GM12878 (cell line): ENCODE data around the gene VNN1. TPM values are rescaled to one million over a fixed set of nuclear protein-coding genes. Genes with fewer than 3 reads are reported as not detected.

Experiments
- ATAC-seq: fragments of 200-7000 bp; cut with Tn5 transposase; 3 replicates; pipeline ENCODE4 v1.9.1; 2020; ENCODE audit warnings: mild to moderate bottlenecking, moderate library complexity
- BruUV-seq: library from RNA; stranded (reverse); fragments of 400-500 nt; replicated peaks from 2 replicates; lab custom pipeline; 2021; lab: Mats Ljungman, UMichigan
- CTCF ChIA-PET: fragments of 300-600 bp; sonication (Branson Sonifier 250); formaldehyde crosslinking; extraction: SDS; loops from one replicate; lab custom pipeline; 2021; ENCODE audit warnings: inconsistent platforms; lab: Yijun Ruan, JAX
- POLR2A ChIA-PET: fragments of 350-600 bp; formaldehyde crosslinking; extraction: SDS; loops from one replicate; lab custom pipeline; 2021; ENCODE audit warnings: inconsistent platforms; lab: Charles Lee
- RAD21 ChIA-PET: fragments of 300-600 bp; sonication (Branson Sonifier 250); formaldehyde crosslinking; loops from one replicate; lab custom pipeline; 2023; ENCODE audit warnings: antibody characterized with exemption; ENCODE audit not compliant: unreplicated experiment; lab: Charles Lee
- SMC1A ChIA-PET: fragments of 300-600 bp; sonication (Branson Sonifier 250); formaldehyde crosslinking; loops from one replicate; lab custom pipeline; 2023; ENCODE audit not compliant: unreplicated experiment, uncharacterized antibody; lab: Charles Lee
- DNase-seq: peaks from one replicate; pipeline ENCODE4 v3.0.0-alpha.2; 2011; ENCODE audit warnings: low read depth, low spot score
- FAIRE-seq: peaks from 3 replicates; lab custom pipeline; 2011; peaks lifted over from hg19 to GRCh38; lab: Jason Lieb, UNC
- H2AFZ ChIP-seq: 2 replicates; pipeline ENCODE4 v1.6.0; 2011; ENCODE audit warnings: low read depth, low read length, control low read depth; ENCODE audit not compliant: control insufficient read depth
- H3K27ac ChIP-seq: 2 replicates; pipeline ENCODE4 v1.5.1; 2011; ENCODE audit warnings: control low read depth; ENCODE audit not compliant: control insufficient read depth, insufficient read depth
- H3K27me3 ChIP-seq, 2 experiments: replicated peaks in 1 of 2; 2 replicates each; pipeline versions ENCODE4 v1.6.0 to v1.6.1; 2011; ENCODE audit warnings: low read length in 1 of 2; ENCODE audit not compliant: control insufficient read depth in 2 of 2, insufficient read depth in 2 of 2
- H3K36me3 ChIP-seq, 2 experiments: 2 replicates each; pipeline ENCODE4 v1.5.1; 2011; ENCODE audit warnings: low read length in 1 of 2; ENCODE audit not compliant: control insufficient read depth in 2 of 2, insufficient read depth in 2 of 2
- H3K4me1 ChIP-seq: 2 replicates; pipeline ENCODE4 v1.6.1; 2011; ENCODE audit warnings: mild to moderate bottlenecking, low read length, moderate library complexity, mixed read lengths; ENCODE audit not compliant: control insufficient read depth, insufficient read depth
- H3K4me2 ChIP-seq: 2 replicates; pipeline ENCODE4 v1.6.0; 2011; ENCODE audit warnings: control low read depth; ENCODE audit not compliant: control insufficient read depth, insufficient read depth
- H3K4me3 ChIP-seq: fragments of 200-600 bp; sonication (generic); 2 replicates; pipeline ENCODE4 v1.5.1; 2016
- H3K79me2 ChIP-seq: 2 replicates; pipeline ENCODE4 v1.6.0; 2011; ENCODE audit warnings: low read length; ENCODE audit not compliant: control insufficient read depth, insufficient read depth
- H3K9ac ChIP-seq: 2 replicates; pipeline ENCODE4 v1.8.0; 2011; ENCODE audit warnings: low read length, control low read depth, mixed read lengths; ENCODE audit not compliant: control insufficient read depth, insufficient read depth
- H3K9me3 ChIP-seq: replicated peaks from 3 replicates; pipeline ENCODE4 v1.5.1; 2011; ENCODE audit warnings: mild to moderate bottlenecking, low read length; ENCODE audit not compliant: control insufficient read depth, insufficient read depth
- H4K20me1 ChIP-seq: 2 replicates; pipeline ENCODE4 v1.6.0; 2011; ENCODE audit not compliant: control insufficient read depth, insufficient read depth
- CHD4 ChIP-seq: fragments of 200-600 bp; sonication (generic); IDR thresholded peaks from 2 replicates; pipeline ENCODE4 v1.6.1; 2016; ENCODE audit warnings: mild to moderate bottlenecking
- EED ChIP-seq: sonication (generic); IDR thresholded peaks from 2 replicates; pipeline ENCODE4 v1.6.1; 2016; ENCODE audit warnings: antibody characterized with exemption, low read depth
- ETV6 ChIP-seq, 2 experiments: fragments of 450-650 bp in 1 of 2; IDR thresholded peaks in 1 of 2; conservative IDR thresholded peaks in 1 of 2; 2 replicates each; pipeline ENCODE4 v1.6.1; 2014; ENCODE audit warnings: antibody characterized with exemption in 1 of 2, borderline replicate concordance in 1 of 2, low read depth in 1 of 2, mild to moderate bottlenecking in 1 of 2, moderate library complexity in 1 of 2
- NBN ChIP-seq: fragments of 450-650 bp; IDR thresholded peaks from 2 replicates; pipeline ENCODE4 v1.6.1; 2016
- NFIC ChIP-seq: IDR thresholded peaks from 2 replicates; pipeline ENCODE4 v1.6.1; 2012; ENCODE audit warnings: low read depth, mild to moderate bottlenecking, inconsistent platforms, low read length, moderate library complexity
- NFXL1 ChIP-seq: fragments of 450-650 bp; IDR thresholded peaks from 2 replicates; pipeline ENCODE4 v1.6.1; 2017; ENCODE audit warnings: antibody characterized with exemption, mild to moderate bottlenecking, borderline replicate concordance
- NR2C1 ChIP-seq: fragments of 450-650 bp; IDR thresholded peaks from 2 replicates; pipeline ENCODE4 v1.6.1; 2017; ENCODE audit warnings: antibody characterized with exemption, mild to moderate bottlenecking, moderate library complexity
- PAX5 ChIP-seq: IDR thresholded peaks from 2 replicates; pipeline ENCODE4 v1.6.1; 2011; ENCODE audit warnings: low read depth, low read length, borderline replicate concordance
- POLR2A ChIP-seq: IDR thresholded peaks from 2 replicates; pipeline ENCODE4 v1.6.1; 2011; ENCODE audit warnings: low read depth, mild to moderate bottlenecking, low read length
- POLR2AphosphoS5 ChIP-seq: IDR thresholded peaks from 2 replicates; pipeline ENCODE4 v1.6.1; 2011; ENCODE audit warnings: mild to moderate bottlenecking, low read length, inconsistent platforms
- POU2F2 ChIP-seq: IDR thresholded peaks from 3 replicates; pipeline ENCODE4 v1.6.1; 2011; ENCODE audit warnings: low read depth, mild to moderate bottlenecking, low read length, borderline replicate concordance
- SPI1 ChIP-seq: IDR thresholded peaks from 2 replicates; pipeline ENCODE4 v1.6.1; 2011; ENCODE audit warnings: low read depth, mild to moderate bottlenecking, low read length, moderate library complexity, borderline replicate concordance; ENCODE audit not compliant: insufficient read depth
- TAF1 ChIP-seq: IDR thresholded peaks from 2 replicates; pipeline ENCODE4 v1.6.1; 2011; ENCODE audit warnings: mild to moderate bottlenecking, low read depth, low read length, borderline replicate concordance
- TCF12 ChIP-seq: IDR thresholded peaks from 2 replicates; pipeline ENCODE4 v1.6.1; 2011; ENCODE audit warnings: low read depth, mild to moderate bottlenecking, low read length
- TCF3 ChIP-seq: IDR thresholded peaks from 2 replicates; pipeline ENCODE4 v1.6.1; 2012; ENCODE audit warnings: low read depth, mild to moderate bottlenecking, low read length, borderline replicate concordance; ENCODE audit not compliant: insufficient read depth
- WGBS: methylation state at CpG from one replicate; pipeline ENCODE4 v1.1.6; 2016; ENCODE audit warnings: low lambda C conversion rate; ENCODE audit not compliant: insufficient replicate concordance, insufficient coverage; ENCODE audit errors: missing lambda C conversion rate; 5-methylcytosine and 5-hydroxymethylcytosine counted together
- in situ Hi-C: fragments of 300-500 bp; cut with MboI; formaldehyde crosslinking; loops from 9 replicates; pipeline ENCODE4 v1.14.3; 2018; ENCODE audit warnings: mixed read lengths
- intact Hi-C: fragments of 100-400 bp; cut with micrococcal nuclease; formaldehyde crosslinking; loops from one replicate; pipeline ENCODE4 v1.14.2; 2022; ENCODE audit not compliant: unreplicated experiment
- polyA plus RNA-seq, 11 experiments: library from polyadenylated mRNA; depleted of rRNA in 4 of 11; unstranded in 6 of 11; stranded (reverse) in 5 of 11; fragments of >200 nt; fragmentation: Nextera tagmentation in 4 of 11; fragmentation: Illumina TruSeq in 1 of 11; extraction: Ambion mirVana in 4 of 11; extraction: Trizol in 1 of 11; gene quantifications; 1 replicate in 1 of 11; 2 replicates in 10 of 11; pipeline versions ENCODE4 v1.2.1 to v1.2.3, GENCODE V29; 2011 to 2016; ENCODE audit warnings: inconsistent platforms in 2 of 11, missing spikeins in 2 of 11, low read depth in 1 of 11
- total RNA-seq, 4 experiments: library from RNA; depleted of rRNA in 3 of 4; stranded (reverse); fragments of >200 nt in 3 of 4; fragmentation: Illumina TruSeq in 1 of 4; extraction: Trizol in 1 of 4; gene quantifications; 2 replicates each; pipeline versions ENCODE4 v1.2.1 to v1.2.3, GENCODE V29; 2013 to 2021
- TF ChIP-seq, protein P1 (sequence below): IDR thresholded peaks from 2 replicates; pipeline ENCODE4 v1.6.1; 2011; ENCODE audit warnings: mild to moderate bottlenecking, low read depth, low read length, moderate library complexity; ENCODE audit not compliant: insufficient replicate concordance
- TF ChIP-seq, protein P2 (sequence below): fragments of 450-650 bp; IDR thresholded peaks from 2 replicates; pipeline ENCODE4 v1.6.1; 2016; ENCODE audit warnings: mild to moderate bottlenecking
- TF ChIP-seq, protein P3 (sequence below): fragments of 450-650 bp; IDR thresholded peaks from 2 replicates; pipeline ENCODE4 v1.6.1; 2016; ENCODE audit warnings: mild to moderate bottlenecking

The VNN1 gene
- total and polyA plus RNA-seq, 10 of the 15 experiments (the other 5 are each of a cell fraction or from before 2014, with no cell fraction given), result not detected

DNA sequence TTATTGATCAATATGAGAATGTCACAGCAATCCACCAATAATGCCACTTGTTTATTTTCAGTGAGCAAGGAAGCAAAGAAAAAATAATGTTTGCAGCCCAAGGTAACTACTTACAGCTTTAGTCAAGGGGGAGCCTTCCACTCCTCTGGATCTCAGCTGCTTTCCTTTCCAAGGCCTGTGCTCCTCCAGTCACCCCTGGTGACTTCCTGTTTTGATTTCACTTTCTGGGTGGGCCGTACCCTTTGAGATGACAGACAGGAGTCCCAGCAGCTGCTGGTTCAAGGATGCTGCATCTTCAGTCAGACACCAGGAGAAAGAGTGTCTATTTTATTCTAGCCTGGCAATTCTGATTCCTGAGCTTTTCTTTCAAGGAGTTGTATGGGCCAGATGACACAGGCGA lies 49.4 kb upstream of the VNN1 start:
- peak overlapping the region; percentile 35 for H3K27ac ChIP-seq
- H4K20me1 ChIP-seq, result no peaks in the 10 kb centered on the region
- H3K79me2 ChIP-seq, result peaks cover 5% of the 10 kb centered on the region
- H2AFZ ChIP-seq, result peak overlapping the region; percentile 52
- no peaks in the 10 kb centered on the region for H3K36me3 ChIP-seq
- DNase-seq (peak; percentile 32), FAIRE-seq (peak; percentile 68), ATAC-seq (peak; percentile 94)
- 3% methylated on average over 2 of the region's 2 CpGs for WGBS
- RAD21 ChIA-PET, result interaction anchor here (0.7 to 5.0 kb wide), 12 partner anchors 12 to 483 kb away, joined by 3 to 25 read pairs (median 3); partner anchors contain the start of genes SLC18B1 and STX7
- H3K27me3 ChIP-seq, result no peaks in the 10 kb centered on the region
- 0 out of 2 replicates have a peak, but pooled peaks have one; percentile 23 for TF ChIP-seq NBN
- peak; percentile 85 for TF ChIP-seq SPI1
- TF ChIP-seq TAF1, result peak; percentile 43; the same call in 1 of the 2 replicates
- peak; percentile 64; the same call in 1 of the 2 replicates for TF ChIP-seq EED
- TF ChIP-seq CHD4, result no peak
- 0 out of 2 replicates have a peak, but pooled peaks have one; percentile 28 for TF ChIP-seq NFIC
- TF ChIP-seq POLR2AphosphoS5, result peak; percentile 40; the same call in 1 of the 2 replicates
- no peak for TF ChIP-seq NR2C1
- peak; percentile 70; the same call in 1 of the 2 replicates for TF ChIP-seq TCF12
- TF ChIP-seq, protein P1, sequence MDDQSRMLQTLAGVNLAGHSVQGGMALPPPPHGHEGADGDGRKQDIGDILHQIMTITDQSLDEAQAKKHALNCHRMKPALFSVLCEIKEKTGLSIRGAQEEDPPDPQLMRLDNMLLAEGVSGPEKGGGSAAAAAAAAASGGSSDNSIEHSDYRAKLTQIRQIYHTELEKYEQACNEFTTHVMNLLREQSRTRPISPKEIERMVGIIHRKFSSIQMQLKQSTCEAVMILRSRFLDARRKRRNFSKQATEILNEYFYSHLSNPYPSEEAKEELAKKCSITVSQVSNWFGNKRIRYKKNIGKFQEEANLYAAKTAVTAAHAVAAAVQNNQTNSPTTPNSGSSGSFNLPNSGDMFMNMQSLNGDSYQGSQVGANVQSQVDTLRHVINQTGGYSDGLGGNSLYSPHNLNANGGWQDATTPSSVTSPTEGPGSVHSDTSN, result peak; percentile 89
- 0 out of 2 replicates have a peak, but pooled peaks have one; percentile 28 for TF ChIP-seq PAX5
- TF ChIP-seq POU2F2, result no peak
- TF ChIP-seq, protein P2, sequence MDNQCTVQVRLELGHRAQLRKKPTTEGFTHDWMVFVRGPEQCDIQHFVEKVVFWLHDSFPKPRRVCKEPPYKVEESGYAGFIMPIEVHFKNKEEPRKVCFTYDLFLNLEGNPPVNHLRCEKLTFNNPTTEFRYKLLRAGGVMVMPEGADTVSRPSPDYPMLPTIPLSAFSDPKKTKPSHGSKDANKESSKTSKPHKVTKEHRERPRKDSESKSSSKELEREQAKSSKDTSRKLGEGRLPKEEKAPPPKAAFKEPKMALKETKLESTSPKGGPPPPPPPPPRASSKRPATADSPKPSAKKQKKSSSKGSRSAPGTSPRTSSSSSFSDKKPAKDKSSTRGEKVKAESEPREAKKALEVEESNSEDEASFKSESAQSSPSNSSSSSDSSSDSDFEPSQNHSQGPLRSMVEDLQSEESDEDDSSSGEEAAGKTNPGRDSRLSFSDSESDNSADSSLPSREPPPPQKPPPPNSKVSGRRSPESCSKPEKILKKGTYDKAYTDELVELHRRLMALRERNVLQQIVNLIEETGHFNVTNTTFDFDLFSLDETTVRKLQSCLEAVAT, result peak; percentile 9; the same call in 1 of the 2 replicates
- no peak for TF ChIP-seq NFXL1
- TF ChIP-seq ETV6 (conservative IDR thresholded peaks at IDR 0.05 in 1 of 2, IDR thresholded peaks at IDR 0.05 in 1 of 2; ENCODE audit: borderline replicate concordance in 1 of 2, low read depth in 1 of 2), result 0 out of 4 replicates have a peak, but pooled peaks of 1 of the 2 experiments have one; percentile 34
- TF ChIP-seq TCF3, result 0 out of 2 replicates have a peak, but pooled peaks have one; percentile 24
- peak; percentile 60 for TF ChIP-seq POLR2A
- TF ChIP-seq, protein P3, sequence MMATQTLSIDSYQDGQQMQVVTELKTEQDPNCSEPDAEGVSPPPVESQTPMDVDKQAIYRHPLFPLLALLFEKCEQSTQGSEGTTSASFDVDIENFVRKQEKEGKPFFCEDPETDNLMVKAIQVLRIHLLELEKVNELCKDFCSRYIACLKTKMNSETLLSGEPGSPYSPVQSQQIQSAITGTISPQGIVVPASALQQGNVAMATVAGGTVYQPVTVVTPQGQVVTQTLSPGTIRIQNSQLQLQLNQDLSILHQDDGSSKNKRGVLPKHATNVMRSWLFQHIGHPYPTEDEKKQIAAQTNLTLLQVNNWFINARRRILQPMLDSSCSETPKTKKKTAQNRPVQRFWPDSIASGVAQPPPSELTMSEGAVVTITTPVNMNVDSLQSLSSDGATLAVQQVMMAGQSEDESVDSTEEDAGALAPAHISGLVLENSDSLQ, result peak; percentile 96
- SMC1A ChIA-PET, result interaction anchor here (0.8 to 8.3 kb wide), 12 partner anchors 12 to 483 kb away, joined by 3 to 100 read pairs (median 5); partner anchors contain the start of gene SLC18B1
- peak overlapping the region; percentile 77 for H3K4me3 ChIP-seq
- POLR2A ChIA-PET, result interaction anchor here (2.4 kb wide), 1 partner anchor 14 kb away, joined by 10 read pairs; no protein-coding TSS in a partner anchor
- BruUV-seq, result no TSS peak
- H3K4me2 ChIP-seq, result peak overlapping the region; percentile 79
- in situ Hi-C loops (no loop called here), intact Hi-C loops (loop anchor here (5.0 kb wide), 1 partner anchor 251 kb away; the partner anchor contains the start of gene STX7)
- CTCF ChIA-PET, result interaction anchor here (0.7 to 8.7 kb wide), 13 partner anchors 10 to 483 kb away, joined by 3 to 141 read pairs (median 5); partner anchors contain the start of gene SLC18B1
- peak overlapping the region; percentile 39 for H3K9ac ChIP-seq
- H3K9me3 ChIP-seq, result no peaks in the 10 kb centered on the region
- peaks cover 27% of the 10 kb centered on the region for H3K4me1 ChIP-seq
